IPS-20b (cell line): Measurements from ENCODE around the gene LRATD1.

Experiments used
- H3K27ac ChIP-seq: one replicate; pipeline ENCODE4 v1.5.1; 2013; ENCODE audit warnings: low read length
- H3K27me3 ChIP-seq: 2 replicates; pipeline ENCODE4 v1.6.1; 2013; ENCODE audit warnings: mild to moderate bottlenecking, low read length, inconsistent platforms; ENCODE audit not compliant: insufficient read depth
- H3K36me3 ChIP-seq: 2 replicates; pipeline ENCODE4 v1.6.1; 2013; ENCODE audit warnings: low read depth, mild to moderate bottlenecking, inconsistent platforms, low read length, moderate library complexity; ENCODE audit not compliant: insufficient read depth
- H3K4me1 ChIP-seq: 2 replicates; pipeline ENCODE4 v1.6.1; 2013; ENCODE audit warnings: mild to moderate bottlenecking, control low read depth, inconsistent platforms, low read length, moderate library complexity; ENCODE audit not compliant: insufficient read depth
- H3K4me3 ChIP-seq: 2 replicates; pipeline ENCODE4 v1.5.1; 2013; ENCODE audit warnings: mild to moderate bottlenecking, low read length, inconsistent platforms
- H3K9ac ChIP-seq: 2 replicates; pipeline ENCODE4 v1.6.1; 2013; ENCODE audit warnings: low read depth, mild to moderate bottlenecking, inconsistent platforms, low read length, moderate library complexity
- H3K9me3 ChIP-seq: 2 replicates; pipeline ENCODE4 v1.6.1; 2013; ENCODE audit warnings: mild to moderate bottlenecking, low read depth, low read length, inconsistent platforms; ENCODE audit not compliant: insufficient read depth

The LRATD1 gene

GRCh38 chr2:14634489-14635390 is 2.2 kb downstream of the LRATD1 start:
- H3K4me3 ChIP-seq: peak overlapping the region; percentile 71
- no peak overlapping the region for H3K27ac ChIP-seq
- peaks cover 81% of the 10 kb centered on the region for H3K27me3 ChIP-seq
- H3K36me3 ChIP-seq: no peaks in the 10 kb centered on the region
- peak overlapping the region; percentile 23; the same call in 1 of the 2 replicates for H3K9ac ChIP-seq
- peaks cover 6% of the 10 kb centered on the region; the same call in 1 of the 2 replicates for H3K4me1 ChIP-seq
- no peaks in the 10 kb centered on the region for H3K9me3 ChIP-seq

GRCh38 chr2:14635391-14635871 is 2.9 kb downstream of the LRATD1 start:
- Histone ChIP-seq H3K9ac (peak overlapping the region; percentile 23; the same call in 1 of the 2 replicates), H3K27ac (no peak overlapping the region), H3K36me3 (no peaks in the 10 kb centered on the region), H3K4me3 (peak overlapping the region; percentile 71), H3K27me3 (peaks cover 74% of the 10 kb centered on the region), H3K4me1 (peaks cover 6% of the 10 kb centered on the region; the same call in 1 of the 2 replicates), H3K9me3 (no peaks in the 10 kb centered on the region)

- H3K4me1 ChIP-seq: no peaks in the 10 kb centered on the region; the same call in 1 of the 2 replicates
- H3K36me3 ChIP-seq: no peaks in the 10 kb centered on the region
- no peaks in the 10 kb centered on the region for H3K9me3 ChIP-seq
- H3K27ac ChIP-seq: no peak overlapping the region
- H3K27me3 ChIP-seq: peaks cover 43% of the 10 kb centered on the region
- no peak overlapping the region for H3K4me3 ChIP-seq
- no peak overlapping the region for H3K9ac ChIP-seq
Measured at GRCh38 chr2:14638488-14638887, 6.0 kb downstream of the LRATD1 start.

GRCh38 chr2:14641116-14641515 is 8.6 kb downstream of the LRATD1 start:
- Histone ChIP-seq H3K27ac (no peak overlapping the region), H3K9ac (no peak overlapping the region), H3K27me3 (peaks cover 17% of the 10 kb centered on the region), H3K4me3 (no peak overlapping the region), H3K4me1 (no peaks in the 10 kb centered on the region; the same call in 1 of the 2 replicates), H3K36me3 (no peaks in the 10 kb centered on the region), H3K9me3 (no peaks in the 10 kb centered on the region)

- H3K9ac ChIP-seq: no peak overlapping the region
- H3K27ac ChIP-seq: no peak overlapping the region
- H3K27me3 ChIP-seq: peaks cover 3% of the 10 kb centered on the region; the same call in 1 of the 2 replicates
- no peaks in the 10 kb centered on the region for H3K9me3 ChIP-seq
- no peak overlapping the region for H3K4me3 ChIP-seq
- no peaks in the 10 kb centered on the region for H3K4me1 ChIP-seq
- no peaks in the 10 kb centered on the region for H3K36me3 ChIP-seq
Measured at GRCh38 chr2:14642499-14642898, 10.0 kb downstream of the LRATD1 start.

GRCh38 chr2:14647714-14648113 is 15.2 kb downstream of the LRATD1 start:
- no peak overlapping the region for H3K27ac ChIP-seq
- no peaks in the 10 kb centered on the region for H3K9me3 ChIP-seq
- no peaks in the 10 kb centered on the region for H3K36me3 ChIP-seq
- no peaks in the 10 kb centered on the region for H3K4me1 ChIP-seq
- no peak overlapping the region for H3K4me3 ChIP-seq
- H3K27me3 ChIP-seq: no peaks in the 10 kb centered on the region
- H3K9ac ChIP-seq: no peak overlapping the region

- no peaks in the 10 kb centered on the region for H3K4me1 ChIP-seq
- no peaks in the 10 kb centered on the region for H3K9me3 ChIP-seq
- H3K27ac ChIP-seq: no peak overlapping the region
- no peaks in the 10 kb centered on the region for H3K27me3 ChIP-seq
- no peak overlapping the region for H3K9ac ChIP-seq
- H3K4me3 ChIP-seq: no peak overlapping the region
- H3K36me3 ChIP-seq: no peaks in the 10 kb centered on the region
Measured at GRCh38 chr2:14650066-14650465, 17.5 kb downstream of the LRATD1 start.

- Histone ChIP-seq H3K27me3 (no peaks in the 10 kb centered on the region), H3K27ac (no peak overlapping the region), H3K4me1 (no peaks in the 10 kb centered on the region), H3K9ac (no peak overlapping the region), H3K9me3 (no peaks in the 10 kb centered on the region), H3K36me3 (no peaks in the 10 kb centered on the region), H3K4me3 (no peak overlapping the region)
Measured at GRCh38 chr2:14654835-14655282, 22.3 kb downstream of the LRATD1 start.

- Histone ChIP-seq H3K27me3 (no peaks in the 10 kb centered on the region), H3K9ac (no peak overlapping the region), H3K27ac (no peak overlapping the region), H3K4me1 (no peaks in the 10 kb centered on the region; the same call in 1 of the 2 replicates), H3K4me3 (no peak overlapping the region), H3K9me3 (no peaks in the 10 kb centered on the region), H3K36me3 (no peaks in the 10 kb centered on the region)
Measured at GRCh38 chr2:14656146-14656545, 23.6 kb downstream of the LRATD1 start.

- no peak overlapping the region for H3K4me3 ChIP-seq
- no peak overlapping the region for H3K9ac ChIP-seq
- no peaks in the 10 kb centered on the region for H3K36me3 ChIP-seq
- no peaks in the 10 kb centered on the region; the same call in 1 of the 2 replicates for H3K4me1 ChIP-seq
- H3K9me3 ChIP-seq: no peaks in the 10 kb centered on the region
- no peaks in the 10 kb centered on the region for H3K27me3 ChIP-seq
- no peak overlapping the region for H3K27ac ChIP-seq
Measured at GRCh38 chr2:14661163-14661562, 28.6 kb downstream of the LRATD1 start.

GRCh38 chr2:14673351-14673875 is 40.9 kb downstream of the LRATD1 start:
- Histone ChIP-seq H3K4me3 (no peak overlapping the region), H3K4me1 (no peaks in the 10 kb centered on the region), H3K36me3 (no peaks in the 10 kb centered on the region), H3K9me3 (no peaks in the 10 kb centered on the region), H3K27ac (no peak overlapping the region), H3K9ac (no peak overlapping the region), H3K27me3 (no peaks in the 10 kb centered on the region)

- no peak overlapping the region for H3K9ac ChIP-seq
Measured at GRCh38 chr2:14675489-14675888, 43.0 kb downstream of the LRATD1 start.

More at GRCh38 chr2:14675489-14675888, 43.0 kb downstream of the LRATD1 start:
- Histone ChIP-seq H3K27me3 (no peaks in the 10 kb centered on the region), H3K36me3 (no peaks in the 10 kb centered on the region), H3K4me1 (no peaks in the 10 kb centered on the region; the same call in 1 of the 2 replicates), H3K9me3 (no peaks in the 10 kb centered on the region), H3K4me3 (no peak overlapping the region), H3K27ac (no peak overlapping the region)
